Mammary epithelial cell (primary cell): ENCODE data around the gene WDR20.

Experiments
- EZH2 ChIP-seq: IDR thresholded peaks from 2 replicates; pipeline ENCODE4 v1.6.1; 2012; ENCODE audit warnings: low read length, inconsistent platforms, borderline replicate concordance
- TF ChIP-seq, protein P1 (sequence below), 2 donors: IDR thresholded peaks in 1 of 2; conservative IDR thresholded peaks in 1 of 2; 2 replicates each; pipeline ENCODE4 v1.5.1; 2011 to 2012; ENCODE audit warnings: inconsistent platforms in 2 of 2, low read length in 2 of 2, mild to moderate bottlenecking in 2 of 2, control low read depth in 1 of 2, low read depth in 1 of 2; ENCODE audit not compliant: insufficient read depth in 1 of 2; ENCODE audit errors: extremely low read depth in 1 of 2

- TF ChIP-seq, protein P1, sequence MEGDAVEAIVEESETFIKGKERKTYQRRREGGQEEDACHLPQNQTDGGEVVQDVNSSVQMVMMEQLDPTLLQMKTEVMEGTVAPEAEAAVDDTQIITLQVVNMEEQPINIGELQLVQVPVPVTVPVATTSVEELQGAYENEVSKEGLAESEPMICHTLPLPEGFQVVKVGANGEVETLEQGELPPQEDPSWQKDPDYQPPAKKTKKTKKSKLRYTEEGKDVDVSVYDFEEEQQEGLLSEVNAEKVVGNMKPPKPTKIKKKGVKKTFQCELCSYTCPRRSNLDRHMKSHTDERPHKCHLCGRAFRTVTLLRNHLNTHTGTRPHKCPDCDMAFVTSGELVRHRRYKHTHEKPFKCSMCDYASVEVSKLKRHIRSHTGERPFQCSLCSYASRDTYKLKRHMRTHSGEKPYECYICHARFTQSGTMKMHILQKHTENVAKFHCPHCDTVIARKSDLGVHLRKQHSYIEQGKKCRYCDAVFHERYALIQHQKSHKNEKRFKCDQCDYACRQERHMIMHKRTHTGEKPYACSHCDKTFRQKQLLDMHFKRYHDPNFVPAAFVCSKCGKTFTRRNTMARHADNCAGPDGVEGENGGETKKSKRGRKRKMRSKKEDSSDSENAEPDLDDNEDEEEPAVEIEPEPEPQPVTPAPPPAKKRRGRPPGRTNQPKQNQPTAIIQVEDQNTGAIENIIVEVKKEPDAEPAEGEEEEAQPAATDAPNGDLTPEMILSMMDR (conservative IDR thresholded peaks at IDR 0.05 in 1 of 2, IDR thresholded peaks at IDR 0.05 in 1 of 2; ENCODE audit: extremely low read depth in 1 of 2, insufficient read depth in 1 of 2, low read depth in 1 of 2, low read length in 2 of 2), result no peak
- TF ChIP-seq EZH2, result no peak
Observed at GRCh38 chr14:102222009-102222575, 82.4 kb downstream of the WDR20 start.
